NCI-H2081 treated with DMSO at 0.1 percent for 48 hours (cell line): ENCODE results near the gene ETFB.
"Not testable (repeated sequence)": the region's sequence is repeated elsewhere in the genome, so short reads cannot be mapped to it uniquely, and the experiment has no call there.

Source experiments
- DNase-seq: peaks from one replicate; lab custom pipeline; 2025; lab: John Stamatoyannopoulos, UW

ETFB gene

GRCh38 chr19:51365965-51366388 lies at the start of gene ETFB:
ETFB (minus strand) TSS chr19:51366388; CDS start chr19:51366326, 62 bp downstream.
- DNase-seq, result no peak

- DNase-seq, result no peak
Measured at GRCh38 chr19:51415187-51415586, 49.0 kb upstream of the ETFB start.

DNA sequence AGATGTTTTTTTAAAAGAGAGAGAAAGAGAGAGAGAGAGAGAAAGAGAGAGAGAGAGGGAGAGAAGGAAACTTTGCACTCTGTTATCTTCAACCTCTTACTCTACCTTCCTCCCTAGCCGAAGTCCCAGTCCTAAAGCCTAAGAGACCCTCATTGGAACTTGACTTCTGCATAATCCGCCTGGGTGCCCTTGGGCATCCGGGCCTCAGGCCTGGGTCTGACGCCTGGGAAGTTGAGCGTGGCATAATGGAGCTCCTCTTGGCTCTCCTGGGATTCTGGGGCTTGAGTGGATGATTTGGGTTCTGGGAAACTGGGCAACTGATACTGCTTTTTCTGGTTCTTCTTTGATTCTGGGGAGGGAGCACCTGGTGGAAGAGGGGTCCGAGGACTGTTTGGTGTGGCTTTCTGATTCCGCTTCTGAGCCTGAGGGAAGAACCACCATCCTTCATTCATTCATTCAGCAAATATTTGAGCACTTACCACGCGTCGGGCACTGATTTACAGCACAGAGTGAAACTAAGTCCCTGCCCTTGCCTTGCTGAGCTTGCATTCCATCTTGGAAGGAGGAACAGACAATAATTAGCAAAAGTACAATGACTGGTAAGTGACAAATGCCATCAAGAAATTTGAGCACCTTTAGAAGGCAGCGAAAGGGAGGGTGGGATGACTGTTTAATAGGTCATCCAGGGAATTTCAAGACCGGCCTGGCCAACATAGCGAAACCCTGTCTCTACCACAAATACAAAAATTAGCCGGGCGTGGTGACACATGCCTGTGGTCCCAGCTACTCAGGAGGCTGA lies 45.0 kb upstream of the ETFB start:
- DNase-seq, result no peak

GRCh38 chr19:51407511-51408131 lies 41.4 kb upstream of the ETFB start:
- DNase-seq, result no peak

- no peak for DNase-seq
Measured at GRCh38 chr19:51402117-51402516, 35.9 kb upstream of the ETFB start.

- not testable (repeated sequence) for DNase-seq
Measured at GRCh38 chr19:51399936-51400335, 33.7 kb upstream of the ETFB start.

- no peak for DNase-seq
Measured at GRCh38 chr19:51399231-51399630, 33.0 kb upstream of the ETFB start.

DNA sequence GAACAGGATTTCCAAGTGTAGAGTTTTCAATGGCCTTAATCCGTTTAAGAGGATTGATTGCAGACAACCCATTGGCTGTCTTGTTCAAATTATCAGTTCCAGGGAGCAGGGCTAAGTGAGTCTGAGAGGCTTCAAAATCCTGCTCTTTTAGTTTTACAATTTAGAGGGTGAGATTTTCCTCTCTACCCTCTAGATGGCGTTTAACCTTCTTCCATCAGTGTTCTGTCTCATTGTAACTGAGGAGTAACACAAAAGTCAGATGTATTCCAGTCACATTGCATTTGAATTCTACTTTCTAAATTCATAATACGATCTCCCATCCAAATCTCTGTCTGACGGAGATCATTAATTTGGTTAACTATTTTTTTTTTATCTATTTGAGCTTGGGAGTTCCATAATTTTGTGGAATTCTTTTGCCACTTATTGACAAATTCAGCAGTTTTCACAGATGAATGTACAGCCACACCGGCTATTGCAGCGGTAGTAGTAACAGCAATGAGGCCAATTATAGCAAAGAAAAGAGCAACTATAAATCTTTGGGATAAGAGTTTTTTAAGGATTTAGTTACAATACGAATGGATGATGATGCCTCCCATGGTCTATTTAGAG lies 32.0 kb upstream of the ETFB start:
- no peak for DNase-seq

GRCh38 chr19:51397453-51397852 lies 31.3 kb upstream of the ETFB start:
- DNase-seq, result not testable (repeated sequence)

- DNase-seq, result no peak
Measured at GRCh38 chr19:51396175-51396574, 30.0 kb upstream of the ETFB start.

DNA sequence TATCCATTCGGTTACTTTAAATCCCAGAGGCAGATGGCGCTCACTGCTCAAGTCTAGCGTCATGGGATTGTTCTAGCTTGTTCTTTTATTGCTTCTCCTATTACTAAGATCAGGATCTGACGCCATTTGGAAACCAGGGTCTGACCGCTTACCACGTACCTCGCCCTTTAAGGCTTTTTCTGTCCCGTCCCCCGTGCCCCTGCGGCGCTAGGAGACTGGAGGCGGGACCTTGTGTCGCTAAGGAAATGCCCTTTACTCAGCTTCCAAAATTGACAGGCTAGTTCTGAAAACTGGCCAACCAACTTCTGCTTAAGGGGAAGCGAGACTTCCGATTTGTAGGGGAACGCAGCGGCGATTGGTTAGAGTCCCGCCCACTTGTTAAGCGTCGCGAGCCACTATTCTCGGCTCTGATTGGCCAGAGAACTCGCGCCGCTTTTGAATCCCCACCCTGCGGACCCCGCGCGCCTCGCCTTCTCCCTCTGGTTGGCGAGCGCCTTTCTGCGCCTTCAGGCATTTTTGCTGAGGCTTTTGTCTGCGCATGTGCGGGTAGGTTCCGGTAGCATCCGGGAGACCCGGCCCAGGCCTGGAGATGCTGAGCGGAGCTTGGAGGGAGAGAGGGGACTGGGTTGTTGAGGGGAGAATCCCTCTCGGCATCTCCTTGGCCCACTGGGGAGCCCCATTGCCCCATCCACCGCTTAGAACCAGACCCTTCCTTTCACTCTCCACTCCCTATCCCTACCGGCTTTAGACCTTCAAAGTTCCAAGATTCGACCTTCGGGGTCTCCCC lies 28.1 kb upstream of the ETFB start:
- DNase-seq, result no peak

DNA sequence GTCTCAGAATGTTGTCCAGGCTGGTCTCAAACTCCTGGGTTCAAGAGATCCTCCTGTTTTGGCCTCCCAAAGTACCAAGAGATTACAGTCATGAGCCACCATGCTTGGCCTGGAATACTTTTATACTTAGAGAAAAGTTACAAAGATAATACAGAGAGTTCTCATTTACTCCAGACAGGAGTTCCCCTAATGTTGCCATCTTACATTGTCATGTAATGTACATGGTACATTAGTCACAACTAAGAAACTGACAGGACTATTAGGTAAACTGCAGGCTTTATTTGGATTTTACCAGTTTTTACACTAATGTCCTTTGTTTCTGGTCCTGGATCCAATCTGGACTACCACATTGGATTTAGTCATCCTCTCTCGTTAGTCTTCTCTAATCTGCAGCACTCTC lies 26.5 kb upstream of the ETFB start:
- no peak for DNase-seq

GRCh38 chr19:51391073-51391611 lies 25.0 kb upstream of the ETFB start:
- no peak for DNase-seq

DNA sequence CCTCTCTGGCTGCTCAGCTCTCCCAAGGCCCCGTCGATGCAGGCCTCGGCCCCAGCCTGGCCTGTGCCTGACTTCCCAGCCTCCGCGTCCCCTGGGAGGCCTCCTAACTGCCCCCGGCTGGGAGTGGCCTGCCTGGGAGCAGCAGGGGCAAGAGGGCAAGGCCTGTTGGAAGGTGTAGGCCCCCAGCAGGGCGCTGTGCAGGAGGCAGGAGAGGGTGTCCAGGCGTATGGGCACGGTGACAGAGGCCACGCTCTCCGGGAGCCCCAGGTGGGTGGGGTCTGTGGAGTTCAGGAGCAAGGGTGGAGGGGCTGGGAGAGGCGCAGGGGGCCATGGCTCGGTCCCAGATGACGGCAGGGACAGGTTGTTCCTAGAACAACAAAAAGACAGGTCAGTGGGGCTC lies 23.0 kb upstream of the ETFB start:
- DNase-seq, result no peak

DNA sequence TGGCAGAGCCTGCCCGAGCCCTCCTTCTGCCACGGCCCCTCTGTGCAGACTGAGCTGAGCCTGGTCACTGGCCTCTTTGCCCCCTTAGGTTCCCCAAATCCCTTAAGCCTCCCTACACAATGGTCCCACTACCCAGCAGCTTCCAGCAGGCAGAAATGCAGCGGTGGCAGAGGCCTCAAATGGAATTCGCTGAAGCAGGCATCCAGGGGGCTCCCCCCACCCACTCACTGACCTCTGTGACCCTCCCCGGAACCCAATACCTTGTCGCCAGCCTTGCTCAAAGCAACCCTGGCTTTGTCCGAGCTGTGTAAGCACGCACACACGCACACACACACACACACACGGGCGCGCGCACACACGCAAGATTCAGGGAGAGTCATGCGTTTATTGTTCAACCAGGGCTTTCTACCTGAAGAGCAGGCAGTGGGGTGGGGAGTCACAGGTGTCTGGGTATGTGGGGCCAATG lies 21.8 kb upstream of the ETFB start, which contains the start of gene LIM2:
LIM2 (minus strand) TSS at position 51 of the 466 bp plus-strand sequence. CDS start 531 bp downstream, outside the sequence.
- DNase-seq, result no peak

DNA sequence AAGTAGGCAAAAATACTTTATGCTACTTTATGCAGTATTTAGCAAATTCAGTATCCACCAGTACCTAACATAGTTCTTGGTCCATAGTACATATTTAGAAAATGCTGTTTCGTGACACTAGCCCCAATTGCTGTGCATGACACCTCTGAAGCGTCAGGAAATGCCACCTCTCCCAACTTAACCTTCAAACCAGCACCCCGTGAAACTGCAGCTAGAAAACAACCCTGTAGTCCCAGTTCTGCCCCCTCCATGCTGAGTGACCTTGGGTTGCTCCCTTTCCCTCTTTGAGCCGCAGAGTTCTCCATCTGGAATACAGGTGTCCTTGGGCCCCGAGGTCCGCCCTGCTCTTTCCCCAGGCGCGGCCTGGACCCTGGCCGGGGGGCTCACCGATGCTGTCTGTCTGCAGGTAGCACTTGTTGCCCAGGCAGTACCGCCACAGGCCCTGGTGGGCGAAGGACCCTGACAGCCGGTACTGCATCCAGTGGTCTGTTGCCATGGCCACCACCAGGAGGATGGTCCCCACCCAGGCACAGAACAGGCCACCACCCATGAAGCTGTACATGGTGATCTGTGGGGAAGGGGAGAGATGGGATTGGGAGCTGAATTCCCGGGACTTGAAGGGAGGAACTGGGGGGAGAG lies 20.8 kb upstream of the ETFB start:
- no peak for DNase-seq

- no peak for DNase-seq
Measured at GRCh38 chr19:51382004-51382403, 15.8 kb upstream of the ETFB start.

DNA sequence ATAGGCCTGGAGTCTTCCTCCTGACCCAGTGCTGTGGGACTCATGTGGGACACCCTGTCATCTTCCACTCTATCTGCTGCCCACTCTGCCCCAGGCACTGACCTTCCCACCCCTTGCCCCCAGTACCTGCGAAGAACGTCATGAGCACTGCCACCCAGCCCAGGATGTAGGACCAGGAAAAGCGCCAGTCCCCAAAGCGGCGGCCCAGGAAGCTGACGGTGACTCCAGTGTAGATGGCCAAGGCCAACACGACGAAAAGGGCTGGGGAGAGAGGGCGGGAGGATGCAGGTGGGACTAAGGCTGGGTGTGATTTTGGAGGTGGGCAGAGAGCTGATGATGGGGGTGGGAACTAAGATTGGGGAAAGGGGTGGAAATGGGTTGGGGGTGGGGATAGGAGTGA lies 14.2 kb upstream of the ETFB start:
- no peak for DNase-seq

GRCh38 chr19:51377422-51377821 lies 11.2 kb upstream of the ETFB start:
- DNase-seq, result no peak

GRCh38 chr19:51375504-51376221 lies 9.5 kb upstream of the ETFB start:
- no peak for DNase-seq
